CD14-positive monocyte (primary cell): ENCODE measurements around the gene MAML1. TPM values are rescaled to one million over a fixed set of nuclear protein-coding genes. Genes with fewer than 3 reads are reported as not detected.

Experiments used
- DNase-seq, 3 donors: peaks; one replicate each; pipeline ENCODE4 v3.0.0-alpha.2; 2011 to 2022
- H2AFZ ChIP-seq: 2 replicates; pipeline ENCODE4 v1.6.0; 2012; ENCODE audit warnings: mild to moderate bottlenecking, low read depth, low read length, inconsistent platforms; ENCODE audit not compliant: insufficient read depth, poor library complexity, severe bottlenecking
- H3K27ac ChIP-seq, 2 donors: 1 replicate in 1 of 2; 2 replicates in 1 of 2; pipeline ENCODE4 v1.5.1; 2012 to 2013; ENCODE audit warnings: low read length in 2 of 2, control low read depth in 1 of 2, inconsistent platforms in 1 of 2, low read depth in 1 of 2, mild to moderate bottlenecking in 1 of 2
- H3K27me3 ChIP-seq, 2 donors: one replicate each; pipeline versions ENCODE4 v1.6.0 to v1.6.1; 2011 to 2013; ENCODE audit warnings: low read length in 2 of 2; ENCODE audit not compliant: control insufficient read depth in 2 of 2, insufficient read depth in 2 of 2
- H3K36me3 ChIP-seq, 2 donors: replicated peaks in 1 of 2; 1 replicate in 1 of 2; 2 replicates in 1 of 2; pipeline versions ENCODE4 v1.5.1 to v1.6.1; 2012 to 2013; ENCODE audit warnings: low read length in 2 of 2, control low read depth in 1 of 2, inconsistent platforms in 1 of 2, mild to moderate bottlenecking in 1 of 2; ENCODE audit not compliant: insufficient read depth in 2 of 2, control insufficient read depth in 1 of 2
- H3K4me1 ChIP-seq, 2 donors: 1 replicate in 1 of 2; 2 replicates in 1 of 2; pipeline versions ENCODE4 v1.5.1 to v1.6.1; 2012 to 2013; ENCODE audit warnings: low read length in 2 of 2, control low read depth in 1 of 2, inconsistent platforms in 1 of 2, mild to moderate bottlenecking in 1 of 2, moderate library complexity in 1 of 2; ENCODE audit not compliant: insufficient read depth in 2 of 2, control insufficient read depth in 1 of 2
- H3K4me2 ChIP-seq: replicated peaks from 2 replicates; pipeline ENCODE3; 2012; ENCODE audit warnings: low read length, moderate library complexity, mild to moderate bottlenecking; ENCODE audit not compliant: poor library complexity, severe bottlenecking; ENCODE audit errors: extremely low read depth
- H3K4me3 ChIP-seq, 3 experiments: fragments of 200-600 bp in 1 of 3; sonication (generic) in 1 of 3; replicated peaks in 1 of 3; 1 replicate in 2 of 3; 2 replicates in 1 of 3; pipeline ENCODE4 v1.5.1; 2011 to 2013; ENCODE audit warnings: low read length in 3 of 3, mild to moderate bottlenecking in 3 of 3, control low read depth in 2 of 3, low read depth in 2 of 3, inconsistent platforms in 1 of 3, moderate library complexity in 1 of 3
- H3K79me2 ChIP-seq: 2 replicates; pipeline ENCODE4 v1.6.0; 2012; ENCODE audit warnings: mild to moderate bottlenecking, control low read depth, inconsistent platforms, low read length, moderate library complexity; ENCODE audit not compliant: insufficient read depth
- H3K9ac ChIP-seq: 2 replicates; pipeline ENCODE4 v1.6.0; 2017; ENCODE audit warnings: low read length, mild to moderate bottlenecking; ENCODE audit not compliant: insufficient read depth, poor library complexity, severe bottlenecking
- H3K9me3 ChIP-seq, 2 donors: replicated peaks in 1 of 2; 1 replicate in 1 of 2; 2 replicates in 1 of 2; pipeline versions ENCODE4 v1.5.1 to v1.6.1; 2012 to 2013; ENCODE audit warnings: low read length in 2 of 2, control low read depth in 1 of 2; ENCODE audit not compliant: control insufficient read depth in 1 of 2, insufficient read depth in 1 of 2
- H4K20me1 ChIP-seq: 2 replicates; pipeline ENCODE4 v1.6.0; 2012; ENCODE audit warnings: mild to moderate bottlenecking, low read length, control low read depth, moderate library complexity; ENCODE audit not compliant: insufficient read depth
- H3K27ac Mint-ChIP-seq, 7 donors: one replicate each; pipeline ENCODE4 v1.8.0; 2020; ENCODE audit warnings: mild to moderate bottlenecking in 7 of 7, mixed read lengths in 7 of 7, moderate library complexity in 6 of 7, inconsistent platforms in 2 of 7
- H3K27me3 Mint-ChIP-seq, 3 donors: one replicate each; pipeline ENCODE4 v1.8.0; 2021 to 2022; ENCODE audit warnings: low read depth in 3 of 3, mild to moderate bottlenecking in 3 of 3, mixed read lengths in 3 of 3, moderate library complexity in 3 of 3, inconsistent platforms in 1 of 3
- H3K36me3 Mint-ChIP-seq, 2 donors: one replicate each; pipeline ENCODE4 v1.8.0; 2020; ENCODE audit warnings: mixed read lengths in 2 of 2, inconsistent platforms in 1 of 2, mild to moderate bottlenecking in 1 of 2
- H3K4me1 Mint-ChIP-seq: one replicate; pipeline ENCODE4 v1.8.0; 2020; ENCODE audit warnings: mild to moderate bottlenecking, mixed read lengths
- H3K4me3 Mint-ChIP-seq, 2 donors: one replicate each; pipeline ENCODE4 v1.8.0; 2020; ENCODE audit warnings: mild to moderate bottlenecking in 2 of 2, mixed read lengths in 2 of 2, moderate library complexity in 1 of 2
- H3K9me3 Mint-ChIP-seq, 7 donors: one replicate each; pipeline ENCODE4 v1.8.0; 2020 to 2022; ENCODE audit warnings: mixed read lengths in 7 of 7, mild to moderate bottlenecking in 6 of 7, moderate library complexity in 6 of 7, inconsistent platforms in 2 of 7
- CTCF ChIP-seq: fragments of 200-600 bp; IDR thresholded peaks from one replicate; pipeline ENCODE4 v1.8.0; 2022; ENCODE audit warnings: antibody characterized with exemption, mild to moderate bottlenecking
- WGBS: methylation state at CpG from one replicate; pipeline ENCODE4 v1.1.5; 2013; ENCODE audit warnings: missing lambda C conversion rate; ENCODE audit not compliant: insufficient coverage; 5-methylcytosine and 5-hydroxymethylcytosine counted together
- intact Hi-C, 2 donors: fragments of 100-400 bp; cut with micrococcal nuclease; formaldehyde crosslinking; loops; one replicate each; pipeline versions ENCODE4 v1.15.0 to v1.15.1; 2023
- polyA plus RNA-seq, 3 donors: library from polyadenylated mRNA; depleted of rRNA in 1 of 3; unstranded in 2 of 3; stranded (reverse) in 1 of 3; fragments of 300-500 nt in 2 of 3; fragments of >200 nt in 1 of 3; fragmentation: Illumina TruSeq in 2 of 3; gene quantifications; 1 replicate in 2 of 3; 2 replicates in 1 of 3; pipeline ENCODE4 v1.2.3, GENCODE V29; 2012 to 2021

Gene MAML1
- polyA plus RNA-seq, 3 donors, result 2.2 to 11.0 (median 2.7) TPM

DNA sequence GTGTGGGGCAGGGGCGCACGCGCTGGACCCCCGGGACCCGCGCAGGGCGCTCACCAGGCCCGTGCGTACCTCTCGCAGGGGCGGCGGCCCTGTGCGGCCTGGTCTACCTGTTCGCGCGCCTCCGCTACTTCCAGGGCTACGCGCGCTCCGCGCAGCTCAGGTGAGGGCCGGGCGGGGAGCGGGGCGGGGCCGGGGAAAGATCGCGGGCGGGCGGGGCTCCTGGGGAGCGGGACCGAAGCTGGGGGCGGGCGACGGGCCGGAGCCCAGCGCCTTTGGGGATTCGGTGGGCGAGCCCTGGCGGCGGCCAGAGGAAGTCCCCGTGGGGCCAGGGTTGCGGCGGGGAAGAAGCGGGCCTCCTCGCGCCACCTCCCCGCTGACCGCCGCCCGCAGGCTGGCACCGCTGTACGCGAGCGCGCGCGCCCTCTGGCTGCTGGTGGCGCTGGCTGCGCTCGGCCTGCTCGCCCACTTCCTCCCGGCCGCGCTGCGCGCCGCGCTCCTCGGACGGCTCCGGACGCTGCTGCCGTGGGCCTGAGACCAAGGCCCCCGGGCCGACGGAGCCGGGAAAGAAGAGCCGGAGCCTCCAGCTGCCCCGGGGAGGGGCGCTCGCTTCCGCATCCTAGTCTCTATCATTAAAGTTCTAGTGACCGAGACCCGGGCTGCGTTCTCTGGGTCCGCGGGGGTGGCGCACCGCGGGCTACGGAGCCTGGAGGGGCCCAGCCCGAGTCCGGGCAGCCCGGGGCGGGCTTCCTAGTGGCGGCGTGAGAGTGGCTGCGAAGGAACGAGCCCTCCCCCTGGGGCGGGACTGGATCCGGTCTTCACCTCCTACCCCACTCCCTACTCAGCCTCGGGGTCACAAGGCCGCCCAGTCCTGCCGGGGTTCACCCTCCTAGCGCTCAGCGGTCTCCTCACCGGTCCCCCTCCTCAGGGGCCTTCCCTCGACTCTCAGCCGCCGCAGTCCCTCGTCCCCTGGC is 63.5 kb downstream of the MAML1 start:
- Histone ChIP-seq H3K27me3 (no peaks in the 10 kb centered on the region), H3K4me2 (peak overlapping the region; percentile 84), H3K36me3 (peaks cover 36 to 45% of the 10 kb centered on the region in 2 donors), H4K20me1 (peaks cover 74% of the 10 kb centered on the region), H2AFZ (peak overlapping the region; percentile 68), H3K9me3 (no peaks in the 10 kb centered on the region), H3K4me1 (peaks cover 52 to 55% of the 10 kb centered on the region in 2 donors), H3K4me3 (peak overlapping the region; percentile 17 to 74 (median 32)), H3K9ac (peak overlapping the region; percentile 59), H3K79me2 (peaks cover 4% of the 10 kb centered on the region), H3K27ac (peak overlapping the region in 1 of 2 donors; percentile 4)
- intact Hi-C loops, result loop anchor here (2.0 to 10.0 kb wide), 4 partner anchors 29 to 174 kb away; partner anchors contain the start of genes HNRNPH1 (in 1 of the 2) and MAML1 (in 1 of the 2)
- H3K4me1 Mint-ChIP-seq, result peaks cover 42% of the 10 kb centered on the region
- H3K9me3 Mint-ChIP-seq, result no peaks in the 10 kb centered on the region
- peak; percentile 84 to 89 (median 85) for DNase-seq
- WGBS, result under 1% methylated on average over 108 of the region's 113 CpGs
- peak; percentile 88 for TF ChIP-seq CTCF
- peaks cover 36 to 37% of the 10 kb centered on the region in 2 donors for H3K36me3 Mint-ChIP-seq
- H3K4me3 Mint-ChIP-seq, result peak overlapping the region; percentile 64 to 75
- H3K27me3 Mint-ChIP-seq, result peaks cover 0 to 2% (median 0%) of the 10 kb centered on the region in 3 donors
- no peak overlapping the region for H3K27ac Mint-ChIP-seq

GRCh38 chr5:179796877-179797608 is 64.4 kb downstream of the MAML1 start:
- peaks cover 83% of the 10 kb centered on the region for H4K20me1 ChIP-seq
- no peaks in the 10 kb centered on the region for H3K9me3 Mint-ChIP-seq
- H3K27ac ChIP-seq, result peak overlapping the region in 1 of 2 donors; percentile 4
- WGBS, result 93% methylated on average over 18 of the region's 21 CpGs
- peaks cover 41 to 42% of the 10 kb centered on the region in 2 donors for H3K36me3 Mint-ChIP-seq
- H3K4me1 Mint-ChIP-seq, result peaks cover 42% of the 10 kb centered on the region
- DNase-seq, result no peak
- H3K27ac Mint-ChIP-seq, result peak overlapping the region in 2 of 7 donors; percentile 50
- no peak for TF ChIP-seq CTCF
- peak overlapping the region; percentile 64 to 75 for H3K4me3 Mint-ChIP-seq
- H3K4me3 ChIP-seq, result peak overlapping the region in 1 of 3 experiments; percentile 74
- peak overlapping the region; percentile 59 for H3K9ac ChIP-seq
- no peak overlapping the region for H2AFZ ChIP-seq
- peak overlapping the region; percentile 84 for H3K4me2 ChIP-seq
- H3K79me2 ChIP-seq, result peaks cover 6% of the 10 kb centered on the region
- H3K27me3 Mint-ChIP-seq, result peaks cover 0 to 2% (median 2%) of the 10 kb centered on the region in 3 donors
- H3K27me3 ChIP-seq, result no peaks in the 10 kb centered on the region
- H3K9me3 ChIP-seq, result no peaks in the 10 kb centered on the region
- H3K4me1 ChIP-seq, result peaks cover 45 to 53% of the 10 kb centered on the region in 2 donors
- H3K36me3 ChIP-seq, result peaks cover 38 to 47% of the 10 kb centered on the region in 2 donors
- intact Hi-C loops, result loop anchor here (2.0 to 10.0 kb wide), 4 partner anchors 30 to 175 kb away; partner anchors contain the start of genes HNRNPH1 (in 1 of the 2) and MAML1 (in 1 of the 2)
